WTC11 (cell line): ENCODE data around the gene DHFR. TPM values are rescaled to one million over a fixed set of nuclear protein-coding genes. Genes with fewer than 3 reads are reported as not detected.

Experiments used
- ATAC-seq: fragments of 200-7000 bp; cut with Tn5 transposase; 2 replicates; pipeline ENCODE4 v1.10.0; 2021; ENCODE audit warnings: mild to moderate bottlenecking, moderate library complexity
- CTCF ChIA-PET: fragments of 300-600 bp; sonication (Branson Sonifier 250); formaldehyde crosslinking; loops from one replicate; lab custom pipeline; 2021; ENCODE audit warnings: antibody characterized with exemption; lab: Charles Lee
- POLR2A ChIA-PET: fragments of 350-600 bp; sonication (Branson Sonifier 250); formaldehyde crosslinking; loops from one replicate; lab custom pipeline; 2021; ENCODE audit warnings: antibody characterized with exemption; lab: Charles Lee
- DNase-seq: peaks from one replicate; pipeline ENCODE4 v3.0.0; 2021; ENCODE audit warnings: low spot score
- H3K27ac Mint-ChIP-seq: 2 replicates; pipeline ENCODE4 v1.8.0; 2021; ENCODE audit warnings: mixed read lengths
- H3K27me3 Mint-ChIP-seq: 2 replicates; pipeline ENCODE4 v1.8.0; 2021; ENCODE audit warnings: low read depth, mild to moderate bottlenecking, moderate library complexity, mixed read lengths
- H3K36me3 Mint-ChIP-seq: 2 replicates; pipeline ENCODE4 v1.8.0; 2021; ENCODE audit warnings: mixed read lengths
- H3K4me1 Mint-ChIP-seq: 2 replicates; pipeline ENCODE4 v1.8.0; 2022; ENCODE audit warnings: mixed read lengths
- H3K4me3 Mint-ChIP-seq: 2 replicates; pipeline ENCODE4 v1.8.0; 2021; ENCODE audit warnings: mild to moderate bottlenecking, moderate library complexity, mixed read lengths
- H3K9me3 Mint-ChIP-seq: 2 replicates; pipeline ENCODE4 v1.8.0; 2021; ENCODE audit warnings: mixed read lengths
- ATF1 ChIP-seq: sonication (generic); formaldehyde crosslinking; IDR thresholded peaks from 2 replicates; pipeline ENCODE4 v1.8.1; 2023; ENCODE audit warnings: mild to moderate bottlenecking, moderate library complexity, missing genetic modification reagents
- CREB1 ChIP-seq: sonication (generic); formaldehyde crosslinking; IDR thresholded peaks from 2 replicates; pipeline ENCODE4 v1.8.0; 2023; ENCODE audit warnings: mild to moderate bottlenecking, missing genetic modification reagents
- CREM ChIP-seq: sonication (generic); formaldehyde crosslinking; IDR thresholded peaks from 2 replicates; pipeline ENCODE4 v1.8.1; 2022; ENCODE audit warnings: mild to moderate bottlenecking, missing genetic modification reagents, moderate library complexity
- FOXP1 ChIP-seq: sonication (generic); formaldehyde crosslinking; IDR thresholded peaks from 2 replicates; pipeline ENCODE4 v1.8.0; 2022; ENCODE audit warnings: missing genetic modification reagents, mild to moderate bottlenecking, moderate library complexity, borderline replicate concordance
- OVOL2 ChIP-seq: fragments of 250-450 bp; sonication (Bioruptor Pico); IDR thresholded peaks from 2 replicates; pipeline ENCODE4 v1.9.0; 2021; ENCODE audit warnings: mild to moderate bottlenecking, borderline replicate concordance
- RELA ChIP-seq: sonication (generic); formaldehyde crosslinking; IDR thresholded peaks from 2 replicates; pipeline ENCODE4 v1.8.1; 2022; ENCODE audit warnings: missing genetic modification reagents, mild to moderate bottlenecking, borderline replicate concordance
- SMAD3 ChIP-seq: sonication (generic); formaldehyde crosslinking; IDR thresholded peaks from 2 replicates; pipeline ENCODE4 v1.8.0; 2022; ENCODE audit warnings: missing genetic modification reagents, mild to moderate bottlenecking, borderline replicate concordance
- SMAD4 ChIP-seq: sonication (generic); formaldehyde crosslinking; IDR thresholded peaks from 2 replicates; pipeline ENCODE4 v1.8.0; 2022; ENCODE audit warnings: mild to moderate bottlenecking, missing genetic modification reagents
- TCF7 ChIP-seq: sonication (generic); formaldehyde crosslinking; IDR thresholded peaks from 2 replicates; pipeline ENCODE4 v1.8.0; 2022; ENCODE audit warnings: mild to moderate bottlenecking, low read depth, missing genetic modification reagents, moderate library complexity
- TEAD1 ChIP-seq: sonication (generic); formaldehyde crosslinking; IDR thresholded peaks from 2 replicates; pipeline ENCODE4 v1.8.0; 2022; ENCODE audit warnings: mild to moderate bottlenecking, missing genetic modification reagents
- ZNF138 ChIP-seq: sonication (generic); formaldehyde crosslinking; conservative IDR thresholded peaks from 2 replicates; pipeline ENCODE4 v1.8.1; 2022; ENCODE audit warnings: mild to moderate bottlenecking, moderate library complexity, missing genetic modification reagents
- ZNF219 ChIP-seq: sonication (generic); formaldehyde crosslinking; IDR thresholded peaks from 2 replicates; pipeline ENCODE4 v1.8.0; 2023; ENCODE audit warnings: missing genetic modification reagents, mild to moderate bottlenecking, borderline replicate concordance
- ZNF671 ChIP-seq: fragments of 250-450 bp; sonication (Bioruptor Pico); IDR thresholded peaks from 2 replicates; pipeline ENCODE4 v1.8.0; 2021; ENCODE audit warnings: mild to moderate bottlenecking
- total RNA-seq: library from RNA; stranded (reverse); gene quantifications from 3 replicates; pipeline ENCODE4 v1.2.3, GENCODE V29; 2021
- TF ChIP-seq, protein P1 (sequence below): sonication (generic); formaldehyde crosslinking; conservative IDR thresholded peaks from 2 replicates; pipeline ENCODE4 v1.8.1; 2022; ENCODE audit warnings: mild to moderate bottlenecking, missing genetic modification reagents
- TF ChIP-seq, protein P2 (sequence below): sonication (generic); formaldehyde crosslinking; IDR thresholded peaks from 2 replicates; pipeline ENCODE4 v1.8.1; 2023; ENCODE audit warnings: mild to moderate bottlenecking, missing genetic modification reagents, moderate library complexity
- TF ChIP-seq, protein P3 (sequence below): fragments of 250-450 bp; sonication (Bioruptor Pico); IDR thresholded peaks from 2 replicates; pipeline ENCODE4 v1.8.0; 2021; ENCODE audit warnings: mild to moderate bottlenecking
- TF ChIP-seq, protein P4 (sequence below): sonication (generic); formaldehyde crosslinking; IDR thresholded peaks from 2 replicates; pipeline ENCODE4 v1.8.1; 2022; ENCODE audit warnings: low read depth, missing genetic modification reagents, borderline replicate concordance
- TF ChIP-seq, protein P5 (sequence below): sonication (generic); formaldehyde crosslinking; IDR thresholded peaks from 2 replicates; pipeline ENCODE4 v1.8.0; 2022; ENCODE audit warnings: mild to moderate bottlenecking, missing genetic modification reagents
- TF ChIP-seq, protein P6 (sequence below): fragments of 250-450 bp; sonication (Bioruptor Pico); conservative IDR thresholded peaks from 2 replicates; pipeline ENCODE4 v1.9.0; 2021; ENCODE audit warnings: mild to moderate bottlenecking
- TF ChIP-seq, protein P7 (sequence below): sonication (generic); formaldehyde crosslinking; IDR thresholded peaks from 2 replicates; pipeline ENCODE4 v1.8.1; 2022; ENCODE audit warnings: low read depth, mild to moderate bottlenecking, moderate library complexity, missing genetic modification reagents, borderline replicate concordance
- TF ChIP-seq, protein P8 (sequence below): sonication (generic); formaldehyde crosslinking; IDR thresholded peaks from 2 replicates; pipeline ENCODE4 v1.8.1; 2023; ENCODE audit warnings: mild to moderate bottlenecking, missing genetic modification reagents, moderate library complexity

DHFR gene
- total RNA-seq, 1 experiment from 2014 or later, result 68.0 TPM

DNA sequence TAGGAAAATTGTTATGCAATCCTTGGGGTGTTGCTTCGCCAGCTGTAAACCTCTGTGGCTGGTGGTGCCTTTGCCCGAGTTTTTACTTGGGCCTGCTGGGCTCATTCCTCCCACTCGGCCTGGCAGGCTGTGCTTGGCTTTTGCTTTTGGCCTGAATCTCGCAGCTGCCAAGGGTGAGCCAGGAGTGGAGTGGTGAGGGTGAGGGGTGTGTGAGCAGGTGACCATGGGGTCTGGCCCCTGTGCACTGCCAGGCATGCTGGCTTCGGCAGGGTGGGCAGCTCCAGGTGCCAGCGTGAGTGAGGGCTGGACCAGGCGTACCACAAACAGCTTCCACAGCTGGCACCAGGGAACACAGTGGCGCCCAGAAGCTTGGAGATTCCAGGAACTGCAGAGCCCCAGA is 12.6 kb upstream of the DHFR start (continued):
- TF ChIP-seq, protein P1, sequence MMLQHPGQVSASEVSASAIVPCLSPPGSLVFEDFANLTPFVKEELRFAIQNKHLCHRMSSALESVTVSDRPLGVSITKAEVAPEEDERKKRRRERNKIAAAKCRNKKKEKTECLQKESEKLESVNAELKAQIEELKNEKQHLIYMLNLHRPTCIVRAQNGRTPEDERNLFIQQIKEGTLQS, result no peak
- TF ChIP-seq, protein P2, sequence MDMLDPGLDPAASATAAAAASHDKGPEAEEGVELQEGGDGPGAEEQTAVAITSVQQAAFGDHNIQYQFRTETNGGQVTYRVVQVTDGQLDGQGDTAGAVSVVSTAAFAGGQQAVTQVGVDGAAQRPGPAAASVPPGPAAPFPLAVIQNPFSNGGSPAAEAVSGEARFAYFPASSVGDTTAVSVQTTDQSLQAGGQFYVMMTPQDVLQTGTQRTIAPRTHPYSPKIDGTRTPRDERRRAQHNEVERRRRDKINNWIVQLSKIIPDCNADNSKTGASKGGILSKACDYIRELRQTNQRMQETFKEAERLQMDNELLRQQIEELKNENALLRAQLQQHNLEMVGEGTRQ (CRISPR knock-in tag), result no peak
- TF ChIP-seq TCF7 (CRISPR knock-in tag), result no peak
- no peak for TF ChIP-seq CREM (CRISPR knock-in tag)
- no peak for TF ChIP-seq SMAD3 (CRISPR knock-in tag)
- TF ChIP-seq FOXP1, result no peak
- no peak for TF ChIP-seq RELA (CRISPR knock-in tag)
- TF ChIP-seq, protein P3, sequence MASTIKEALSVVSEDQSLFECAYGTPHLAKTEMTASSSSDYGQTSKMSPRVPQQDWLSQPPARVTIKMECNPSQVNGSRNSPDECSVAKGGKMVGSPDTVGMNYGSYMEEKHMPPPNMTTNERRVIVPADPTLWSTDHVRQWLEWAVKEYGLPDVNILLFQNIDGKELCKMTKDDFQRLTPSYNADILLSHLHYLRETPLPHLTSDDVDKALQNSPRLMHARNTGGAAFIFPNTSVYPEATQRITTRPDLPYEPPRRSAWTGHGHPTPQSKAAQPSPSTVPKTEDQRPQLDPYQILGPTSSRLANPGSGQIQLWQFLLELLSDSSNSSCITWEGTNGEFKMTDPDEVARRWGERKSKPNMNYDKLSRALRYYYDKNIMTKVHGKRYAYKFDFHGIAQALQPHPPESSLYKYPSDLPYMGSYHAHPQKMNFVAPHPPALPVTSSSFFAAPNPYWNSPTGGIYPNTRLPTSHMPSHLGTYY (CRISPR knock-in tag), result no peak
- TF ChIP-seq, protein P4, sequence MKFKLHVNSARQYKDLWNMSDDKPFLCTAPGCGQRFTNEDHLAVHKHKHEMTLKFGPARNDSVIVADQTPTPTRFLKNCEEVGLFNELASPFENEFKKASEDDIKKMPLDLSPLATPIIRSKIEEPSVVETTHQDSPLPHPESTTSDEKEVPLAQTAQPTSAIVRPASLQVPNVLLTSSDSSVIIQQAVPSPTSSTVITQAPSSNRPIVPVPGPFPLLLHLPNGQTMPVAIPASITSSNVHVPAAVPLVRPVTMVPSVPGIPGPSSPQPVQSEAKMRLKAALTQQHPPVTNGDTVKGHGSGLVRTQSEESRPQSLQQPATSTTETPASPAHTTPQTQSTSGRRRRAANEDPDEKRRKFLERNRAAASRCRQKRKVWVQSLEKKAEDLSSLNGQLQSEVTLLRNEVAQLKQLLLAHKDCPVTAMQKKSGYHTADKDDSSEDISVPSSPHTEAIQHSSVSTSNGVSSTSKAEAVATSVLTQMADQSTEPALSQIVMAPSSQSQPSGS (CRISPR knock-in tag), result no peak
- TF ChIP-seq SMAD4 (CRISPR knock-in tag), result no peak

DNA sequence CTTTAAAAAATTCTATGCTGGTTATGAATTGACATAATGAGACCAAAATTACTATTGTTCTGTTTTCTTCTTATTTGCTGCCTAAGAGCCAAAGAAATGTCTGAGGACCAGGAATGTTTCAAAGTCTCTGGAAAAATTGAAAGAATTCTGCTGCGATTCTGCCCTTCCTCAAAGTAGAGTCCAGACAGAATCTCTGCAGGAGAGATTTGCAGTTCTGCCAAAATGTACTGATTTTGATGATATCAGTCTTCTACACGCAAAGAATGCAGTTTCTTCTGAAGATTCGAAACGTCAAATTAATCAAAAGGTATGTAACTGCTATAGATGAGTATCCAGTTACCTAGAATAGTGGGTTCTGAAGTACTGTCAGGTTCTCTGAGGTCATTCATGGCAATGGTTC is 10.3 kb upstream of the DHFR start:
- DNase-seq (no peak), ATAC-seq (no peak)
- H3K4me1 Mint-ChIP-seq, result peaks cover 5% of the 10 kb centered on the region; the same call in 1 of the 2 replicates
- CTCF ChIA-PET, result no interaction called here
- H3K27me3 Mint-ChIP-seq, result no peaks in the 10 kb centered on the region; the same call in 1 of the 2 replicates
- H3K36me3 Mint-ChIP-seq, result peaks cover 62% of the 10 kb centered on the region
- TF ChIP-seq SMAD4 (CRISPR knock-in tag), result no peak
- TF ChIP-seq, protein P5, sequence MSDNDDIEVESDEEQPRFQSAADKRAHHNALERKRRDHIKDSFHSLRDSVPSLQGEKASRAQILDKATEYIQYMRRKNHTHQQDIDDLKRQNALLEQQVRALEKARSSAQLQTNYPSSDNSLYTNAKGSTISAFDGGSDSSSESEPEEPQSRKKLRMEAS, result no peak
- no peak for TF ChIP-seq CREB1 (CRISPR knock-in tag)
- no peak for TF ChIP-seq SMAD3 (CRISPR knock-in tag)
- TF ChIP-seq ZNF671, result no peak
- TF ChIP-seq, protein P6, sequence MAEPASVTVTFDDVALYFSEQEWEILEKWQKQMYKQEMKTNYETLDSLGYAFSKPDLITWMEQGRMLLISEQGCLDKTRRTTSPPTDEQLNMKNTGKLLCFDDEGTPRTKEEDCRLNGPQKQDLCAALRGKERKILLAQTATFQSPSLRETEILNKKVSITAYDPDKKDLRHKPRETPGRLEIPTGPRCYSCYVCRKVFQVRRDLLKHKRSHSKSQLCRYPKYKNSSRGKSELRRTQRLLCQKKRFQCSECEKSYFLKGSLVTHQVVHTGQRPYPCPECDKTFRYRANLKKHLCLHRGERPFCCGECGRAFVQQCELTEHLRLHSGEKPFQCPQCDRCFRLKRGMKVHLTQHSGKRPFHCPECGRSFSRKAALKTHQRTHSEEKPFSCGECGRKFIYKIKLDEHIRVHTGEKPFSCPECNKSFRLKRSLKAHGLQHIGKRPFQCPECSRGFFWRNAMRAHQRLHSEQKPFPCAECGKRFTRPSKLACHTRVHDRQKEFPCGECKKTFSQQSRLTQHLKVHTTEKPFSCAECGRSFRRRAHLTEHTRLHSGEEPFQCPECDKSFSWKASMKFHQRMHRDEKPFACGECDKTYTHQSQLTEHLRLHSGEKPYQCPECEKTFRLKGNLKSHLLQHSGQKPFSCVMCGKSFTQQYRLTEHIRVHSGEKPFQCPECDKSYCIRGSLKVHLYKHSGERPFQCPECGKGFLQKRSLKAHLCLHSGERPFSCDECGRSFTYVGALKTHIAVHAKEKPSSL, result no peak
- TF ChIP-seq TCF7 (CRISPR knock-in tag), result no peak
- TF ChIP-seq TEAD1 (CRISPR knock-in tag), result no peak
- TF ChIP-seq, protein P7, sequence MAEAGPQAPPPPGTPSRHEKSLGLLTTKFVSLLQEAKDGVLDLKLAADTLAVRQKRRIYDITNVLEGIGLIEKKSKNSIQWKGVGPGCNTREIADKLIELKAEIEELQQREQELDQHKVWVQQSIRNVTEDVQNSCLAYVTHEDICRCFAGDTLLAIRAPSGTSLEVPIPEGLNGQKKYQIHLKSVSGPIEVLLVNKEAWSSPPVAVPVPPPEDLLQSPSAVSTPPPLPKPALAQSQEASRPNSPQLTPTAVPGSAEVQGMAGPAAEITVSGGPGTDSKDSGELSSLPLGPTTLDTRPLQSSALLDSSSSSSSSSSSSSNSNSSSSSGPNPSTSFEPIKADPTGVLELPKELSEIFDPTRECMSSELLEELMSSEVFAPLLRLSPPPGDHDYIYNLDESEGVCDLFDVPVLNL (CRISPR knock-in tag), result no peak
- TF ChIP-seq ATF1 (CRISPR knock-in tag), result no peak
- TF ChIP-seq, protein P8, sequence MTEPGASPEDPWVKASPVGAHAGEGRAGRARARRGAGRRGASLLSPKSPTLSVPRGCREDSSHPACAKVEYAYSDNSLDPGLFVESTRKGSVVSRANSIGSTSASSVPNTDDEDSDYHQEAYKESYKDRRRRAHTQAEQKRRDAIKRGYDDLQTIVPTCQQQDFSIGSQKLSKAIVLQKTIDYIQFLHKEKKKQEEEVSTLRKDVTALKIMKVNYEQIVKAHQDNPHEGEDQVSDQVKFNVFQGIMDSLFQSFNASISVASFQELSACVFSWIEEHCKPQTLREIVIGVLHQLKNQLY (CRISPR knock-in tag), result no peak
- TF ChIP-seq ZNF219, result no peak
- TF ChIP-seq OVOL2, result no peak
- no peak for TF ChIP-seq ZNF138 (CRISPR knock-in tag)
- no peak overlapping the region for H3K27ac Mint-ChIP-seq
- H3K4me3 Mint-ChIP-seq, result no peak overlapping the region
- peaks cover 9% of the 10 kb centered on the region for H3K9me3 Mint-ChIP-seq
- POLR2A ChIA-PET, result no interaction called here
